ENCODE data around the gene ARVCF.

DNA sequence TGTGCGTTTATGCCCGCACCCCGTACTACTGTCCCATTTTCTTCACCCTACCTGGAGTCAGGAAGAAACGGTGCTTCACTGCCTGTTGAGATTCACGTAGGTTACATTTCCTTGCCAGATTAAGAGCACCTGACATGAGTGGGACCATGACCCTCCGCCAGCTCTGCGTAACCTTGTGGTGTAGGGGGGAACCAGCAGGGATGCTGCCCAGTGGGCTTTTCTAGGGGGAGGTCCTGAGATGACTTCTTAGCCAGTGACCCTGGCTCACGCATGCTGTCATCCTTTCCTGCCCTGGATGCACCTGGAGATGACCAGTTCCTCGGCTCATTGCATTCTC, 967 bp upstream of the ARVCF start:
- TF ChIP-seq, protein P1, sequence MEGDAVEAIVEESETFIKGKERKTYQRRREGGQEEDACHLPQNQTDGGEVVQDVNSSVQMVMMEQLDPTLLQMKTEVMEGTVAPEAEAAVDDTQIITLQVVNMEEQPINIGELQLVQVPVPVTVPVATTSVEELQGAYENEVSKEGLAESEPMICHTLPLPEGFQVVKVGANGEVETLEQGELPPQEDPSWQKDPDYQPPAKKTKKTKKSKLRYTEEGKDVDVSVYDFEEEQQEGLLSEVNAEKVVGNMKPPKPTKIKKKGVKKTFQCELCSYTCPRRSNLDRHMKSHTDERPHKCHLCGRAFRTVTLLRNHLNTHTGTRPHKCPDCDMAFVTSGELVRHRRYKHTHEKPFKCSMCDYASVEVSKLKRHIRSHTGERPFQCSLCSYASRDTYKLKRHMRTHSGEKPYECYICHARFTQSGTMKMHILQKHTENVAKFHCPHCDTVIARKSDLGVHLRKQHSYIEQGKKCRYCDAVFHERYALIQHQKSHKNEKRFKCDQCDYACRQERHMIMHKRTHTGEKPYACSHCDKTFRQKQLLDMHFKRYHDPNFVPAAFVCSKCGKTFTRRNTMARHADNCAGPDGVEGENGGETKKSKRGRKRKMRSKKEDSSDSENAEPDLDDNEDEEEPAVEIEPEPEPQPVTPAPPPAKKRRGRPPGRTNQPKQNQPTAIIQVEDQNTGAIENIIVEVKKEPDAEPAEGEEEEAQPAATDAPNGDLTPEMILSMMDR (IDR thresholded peaks at IDR 0.05) = no peak
- TF ChIP-seq POLR2A (IDR thresholded peaks at IDR 0.05) = no peak
